Osteocyte (in vitro differentiated cells): ENCODE results near the gene MMP25. TPM values are rescaled to one million over a fixed set of nuclear protein-coding genes. Genes with fewer than 3 reads are reported as not detected.

Experiments used
- DNase-seq: peaks from one replicate; pipeline ENCODE4 v3.0.0; 2021; ENCODE audit warnings: mixed read lengths; ENCODE audit not compliant: unreplicated experiment; ENCODE audit errors: extremely low spot score
- H3K27ac Mint-ChIP-seq: one replicate; pipeline ENCODE4 v1.8.0; 2021; ENCODE audit warnings: mild to moderate bottlenecking, mixed read lengths; ENCODE audit not compliant: unreplicated experiment
- H3K27me3 Mint-ChIP-seq: one replicate; pipeline ENCODE4 v1.8.0; 2021; ENCODE audit warnings: mixed read lengths; ENCODE audit not compliant: unreplicated experiment
- H3K36me3 Mint-ChIP-seq: one replicate; pipeline ENCODE4 v1.8.0; 2021; ENCODE audit warnings: mixed read lengths; ENCODE audit not compliant: unreplicated experiment
- H3K4me1 Mint-ChIP-seq: one replicate; pipeline ENCODE4 v1.8.0; 2021; ENCODE audit warnings: mixed read lengths; ENCODE audit not compliant: unreplicated experiment
- H3K4me3 Mint-ChIP-seq: one replicate; pipeline ENCODE4 v1.8.0; 2021; ENCODE audit warnings: mild to moderate bottlenecking, moderate library complexity, mixed read lengths; ENCODE audit not compliant: unreplicated experiment
- H3K9me3 Mint-ChIP-seq: one replicate; pipeline ENCODE4 v1.8.0; 2021; ENCODE audit warnings: mixed read lengths; ENCODE audit not compliant: unreplicated experiment
- CTCF ChIP-seq: fragments of 200-600 bp; sonication (generic); IDR thresholded peaks from 2 replicates; pipeline ENCODE4 v1.5.0; 2021; ENCODE audit warnings: antibody characterized with exemption, mild to moderate bottlenecking, moderate library complexity
- total RNA-seq: library from RNA; stranded (reverse); gene quantifications from 2 replicates; pipeline ENCODE4 v1.2.1, GENCODE V29; 2021

The MMP25 gene
- total RNA-seq, 1 donor from 2014 or later, result 3.0 TPM

- Mint-ChIP-seq H3K9me3 (no peaks in the 10 kb centered on the region), H3K27ac (no peak overlapping the region), H3K27me3 (peaks cover 14% of the 10 kb centered on the region), H3K4me3 (no peak overlapping the region), H3K36me3 (no peaks in the 10 kb centered on the region), H3K4me1 (peaks cover 33% of the 10 kb centered on the region)
- no peak for TF ChIP-seq CTCF
- DNase-seq, result no peak
Observed at GRCh38 chr16:3017344-3017743, 29.0 kb upstream of the MMP25 start.

- Mint-ChIP-seq H3K9me3 (no peaks in the 10 kb centered on the region), H3K36me3 (no peaks in the 10 kb centered on the region), H3K4me3 (no peak within 1 kb of the TSS), H3K27ac (no peak within 1 kb of the TSS), H3K4me1 (peaks cover 33% of the 10 kb centered on the region), H3K27me3 (peaks cover 8% of the 10 kb centered on the region)
- DNase-seq, result no peak
- TF ChIP-seq CTCF, result peak; percentile 48
Observed at GRCh38 chr16:3017794-3018506, 28.4 kb upstream of the MMP25 start, which contains the start of gene CLDN6. TSS of gene CLDN6 (minus strand) at chr16:3018183. CDS start at chr16:3016021, 2,162 bp downstream.

GRCh38 chr16:3019594-3020246 lies 26.6 kb upstream of the MMP25 start:
- Mint-ChIP-seq H3K4me1 (peaks cover 38% of the 10 kb centered on the region), H3K27ac (peak overlapping the region; percentile 84), H3K36me3 (no peaks in the 10 kb centered on the region), H3K27me3 (peaks cover 2% of the 10 kb centered on the region), H3K4me3 (peak overlapping the region; percentile 86), H3K9me3 (no peaks in the 10 kb centered on the region)
- no peak for TF ChIP-seq CTCF
- DNase-seq, result no peak

- no peaks in the 10 kb centered on the region for H3K36me3 Mint-ChIP-seq
- peaks cover 2% of the 10 kb centered on the region for H3K27me3 Mint-ChIP-seq
- peaks cover 38% of the 10 kb centered on the region for H3K4me1 Mint-ChIP-seq
- peak within 1 kb of the TSS; percentile 86 for H3K4me3 Mint-ChIP-seq
- no peaks in the 10 kb centered on the region for H3K9me3 Mint-ChIP-seq
- DNase-seq, result peak; percentile 89
- TF ChIP-seq CTCF, result peak; percentile 8
- peak within 1 kb of the TSS; percentile 96 for H3K27ac Mint-ChIP-seq
Observed at GRCh38 chr16:3020247-3020603, 26.1 kb upstream of the MMP25 start, which contains the start of gene TNFRSF12A. TSS of gene TNFRSF12A (plus strand) at chr16:3020368. CDS start at chr16:3020398, 30 bp downstream.
